A549 (cell line): Measurements from ENCODE around the gene ZNF821. TPM values are rescaled to one million over a fixed set of nuclear protein-coding genes. Genes with fewer than 3 reads are reported as not detected.
"Not testable (repeated sequence)": the region's sequence is repeated elsewhere in the genome, so short reads cannot be mapped to it uniquely, and the experiment has no call there.

ENCODE experiments used
- ATAC-seq, 2 experiments: fragments of 200-7000 bp in 1 of 2; fragments of >200 bp in 1 of 2; cut with Nextera tagmentation in 1 of 2; cut with Tn5 transposase in 1 of 2; 3 replicates each; pipeline versions ENCODE4 v1.8.0 to v1.9.1; 2018 to 2020; ENCODE audit warnings: mild to moderate bottlenecking in 1 of 2, moderate library complexity in 1 of 2
- CTCF ChIA-PET: fragments of 300-600 bp; sonication (Branson Sonifier 250); formaldehyde crosslinking; extraction: SDS; loops from one replicate; lab custom pipeline; 2021; ENCODE audit warnings: antibody characterized with exemption, inconsistent platforms; lab: Yijun Ruan, JAX
- POLR2A ChIA-PET: fragments of 350-600 bp; formaldehyde crosslinking; extraction: SDS; loops from one replicate; lab custom pipeline; 2021; ENCODE audit warnings: antibody characterized with exemption, inconsistent platforms; lab: Yijun Ruan, JAX
- DNase-seq, 2 experiments: peaks; one replicate each; pipeline versions ENCODE4 v3.0.0 to v3.0.0-alpha.2; 2011 to 2016; ENCODE audit warnings: low read depth in 1 of 2, low spot score in 1 of 2
- FAIRE-seq: peaks from 2 replicates; lab custom pipeline; 2011; peaks lifted over from hg19 to GRCh38; lab: Jason Lieb, UNC
- H3K27ac ChIP-seq, 2 experiments: fragments of >200 bp; sonication (Bioruptor Twin); formaldehyde crosslinking; 3 replicates each; pipeline ENCODE4 v1.5.1; 2016 to 2017
- H3K4me1 ChIP-seq: fragments of >200 bp; sonication (Bioruptor Twin); formaldehyde crosslinking; 3 replicates; pipeline ENCODE4 v1.6.1; 2016
- H3K4me2 ChIP-seq: fragments of >200 bp; sonication (Bioruptor Twin); formaldehyde crosslinking; 3 replicates; pipeline ENCODE4 v1.6.1; 2016
- H3K4me3 ChIP-seq: fragments of >200 bp; sonication (Bioruptor Twin); formaldehyde crosslinking; 3 replicates; pipeline ENCODE4 v1.5.1; 2016
- H3K9me3 ChIP-seq: fragments of >200 bp; sonication (Bioruptor Twin); formaldehyde crosslinking; 3 replicates; pipeline ENCODE4 v1.6.1; 2016
- CEBPB ChIP-seq, 2 experiments: fragments of >200 bp in 1 of 2; sonication (Bioruptor Twin) in 1 of 2; formaldehyde crosslinking in 1 of 2; IDR thresholded peaks; 2 replicates each; pipeline ENCODE4 v1.6.1; 2012 to 2016
- CHD2 ChIP-seq: fragments of 150-350 bp; IDR thresholded peaks from 2 replicates; pipeline ENCODE4 v1.6.1; 2014; ENCODE audit warnings: low read length; ENCODE audit not compliant: partially characterized antibody
- CTCF ChIP-seq: fragments of >200 bp; sonication (Bioruptor Twin); formaldehyde crosslinking; IDR thresholded peaks from 3 replicates; pipeline ENCODE4 v1.5.1; 2016
- E2F6 ChIP-seq: IDR thresholded peaks from 2 replicates; pipeline ENCODE4 v1.6.1; 2012; ENCODE audit warnings: low read depth, borderline replicate concordance
- EHF ChIP-seq: fragments of 250-450 bp; sonication (Bioruptor Pico); IDR thresholded peaks from 2 replicates; pipeline ENCODE4 v1.5.0; 2020; ENCODE audit warnings: mild to moderate bottlenecking
- ELK1 ChIP-seq: fragments of 150-350 bp; IDR thresholded peaks from 2 replicates; pipeline ENCODE4 v1.6.1; 2014; ENCODE audit warnings: low read depth, mild to moderate bottlenecking, low read length
- FOSB ChIP-seq: fragments of 250-450 bp; sonication (Bioruptor Pico); IDR thresholded peaks from 2 replicates; pipeline ENCODE4 v1.5.0; 2020; ENCODE audit warnings: mild to moderate bottlenecking, moderate library complexity
- FOSL2 ChIP-seq, 2 experiments: fragments of 450-650 bp in 1 of 2; fragments of >200 bp in 1 of 2; sonication (Bioruptor Twin) in 1 of 2; formaldehyde crosslinking; IDR thresholded peaks; 2 replicates each; pipeline versions ENCODE4 v1.5.0 to v1.6.1; 2016 to 2020; ENCODE audit warnings: mild to moderate bottlenecking in 1 of 2, moderate library complexity in 1 of 2
- HDAC2 ChIP-seq: fragments of 200-600 bp; sonication (generic); IDR thresholded peaks from 2 replicates; pipeline ENCODE4 v1.6.1; 2016
- HES2 ChIP-seq: fragments of >200 bp; sonication (Bioruptor Twin); formaldehyde crosslinking; IDR thresholded peaks from 2 replicates; pipeline ENCODE4 v1.6.1; 2016
- HEYL ChIP-seq: fragments of 250-450 bp; sonication (Bioruptor Pico); IDR thresholded peaks from 2 replicates; pipeline ENCODE4 v1.8.0; 2021; ENCODE audit warnings: mild to moderate bottlenecking, moderate library complexity
- HOXB13 ChIP-seq: fragments of 250-450 bp; sonication (Bioruptor Pico); IDR thresholded peaks from 2 replicates; pipeline ENCODE4 v1.5.0; 2020; ENCODE audit warnings: low read depth, mild to moderate bottlenecking, moderate library complexity
- MAX ChIP-seq: IDR thresholded peaks from 2 replicates; pipeline ENCODE4 v1.6.1; 2012
- MAZ ChIP-seq: fragments of 150-350 bp; IDR thresholded peaks from 2 replicates; pipeline ENCODE4 v1.6.1; 2014; ENCODE audit warnings: antibody characterized with exemption, low read depth, low read length, borderline replicate concordance
- NFE2L2 ChIP-seq: fragments of 150-350 bp; conservative IDR thresholded peaks from 2 replicates; pipeline ENCODE4 v1.6.1; 2014; ENCODE audit warnings: low read length
- NPAS2 ChIP-seq: fragments of 250-450 bp; sonication (Bioruptor Pico); IDR thresholded peaks from 2 replicates; pipeline ENCODE4 v1.8.0; 2022; ENCODE audit warnings: mild to moderate bottlenecking, moderate library complexity, borderline replicate concordance
- PBX3 ChIP-seq: IDR thresholded peaks from 2 replicates; pipeline ENCODE4 v1.6.1; 2012
- POLR2A ChIP-seq: IDR thresholded peaks from 2 replicates; pipeline ENCODE4 v1.6.1; 2012; ENCODE audit warnings: mild to moderate bottlenecking, low read length
- RARB ChIP-seq: fragments of 250-450 bp; sonication (Bioruptor Pico); IDR thresholded peaks from 2 replicates; pipeline ENCODE4 v1.8.0; 2021; ENCODE audit warnings: mild to moderate bottlenecking, moderate library complexity
- RCOR1 ChIP-seq: fragments of 150-350 bp; IDR thresholded peaks from 2 replicates; pipeline ENCODE4 v1.6.1; 2014; ENCODE audit warnings: antibody characterized with exemption, low read length, low read depth
- SMC3 ChIP-seq: fragments of >200 bp; sonication (Bioruptor Twin); formaldehyde crosslinking; IDR thresholded peaks from 3 replicates; pipeline ENCODE4 v1.6.1; 2018; ENCODE audit warnings: inconsistent platforms
- TFCP2L1 ChIP-seq: fragments of 250-450 bp; sonication (Bioruptor Pico); IDR thresholded peaks from 2 replicates; pipeline ENCODE4 v1.5.0; 2021; ENCODE audit warnings: mild to moderate bottlenecking
- USF2 ChIP-seq: fragments of 450-650 bp; IDR thresholded peaks from 2 replicates; pipeline ENCODE4 v1.6.1; 2014; ENCODE audit warnings: antibody characterized with exemption
- ZC3H11A ChIP-seq: fragments of 450-650 bp; IDR thresholded peaks from 2 replicates; pipeline ENCODE4 v1.6.1; 2014; ENCODE audit warnings: antibody characterized with exemption, mild to moderate bottlenecking
- WGBS: methylation state at CpG from one replicate; pipeline ENCODE4 v1.1.6; 2017; ENCODE audit errors: missing lambda C conversion rate; 5-methylcytosine and 5-hydroxymethylcytosine counted together
- polyA plus RNA-seq, 4 experiments: library from polyadenylated mRNA; depleted of rRNA in 3 of 4; stranded (reverse); fragments of >200 nt; fragmentation: RNase III in 1 of 4; extraction: RNeasy Plus Mini Kit Qiagen cat#74134 plus additional on column Dnase treatment in 1 of 4; gene quantifications; 2 replicates in 3 of 4; 3 replicates in 1 of 4; pipeline ENCODE4 v1.2.3, GENCODE V29; 2011 to 2017

The ZNF821 gene
- polyA plus RNA-seq, 2 of the 4 experiments (the other 2 are of a cell fraction) = 3.8 to 4.5 TPM

GRCh38 chr16:71826533-71827017 is 57.4 kb downstream of the ZNF821 start:
- no peak overlapping the region for H3K27ac ChIP-seq
- CTCF ChIA-PET = no interaction called here
- no peak for DNase-seq
- no peak for FAIRE-seq
- no peak overlapping the region for H3K4me2 ChIP-seq
- TF ChIP-seq USF2 = no peak
- TF ChIP-seq HES2 = no peak
- no peak for TF ChIP-seq NFE2L2
- no peak for TF ChIP-seq FOSB (CRISPR knock-in tag)
- TF ChIP-seq MAX = no peak
- TF ChIP-seq MAZ = no peak
- no peak for TF ChIP-seq CTCF
- no peak for TF ChIP-seq ZC3H11A
- TF ChIP-seq CHD2 = no peak
- no peak for TF ChIP-seq POLR2A
- no peak for TF ChIP-seq RARB
- no peak for TF ChIP-seq ELK1
- TF ChIP-seq, all 56 proteins: peak for 0
- no peak for ATAC-seq
- Histone ChIP-seq H3K4me3 (no peak overlapping the region), H3K9me3 (no peaks in the 10 kb centered on the region), H3K4me1 (no peaks in the 10 kb centered on the region)
- POLR2A ChIA-PET = no interaction called here
- WGBS = 71% methylated on average over 5 of the region's 5 CpGs

- POLR2A ChIA-PET, H3K4me3 ChIP-seq, DNase-seq, ATAC-seq, H3K9me3 ChIP-seq, FAIRE-seq, H3K4me1 ChIP-seq: not testable (repeated sequence)
- 78% methylated on average over 10 of the region's 10 CpGs for WGBS
- Histone ChIP-seq H3K27ac (peak overlapping the region in 1 of 2 experiments; percentile 51; a peak in 1 of 6 replicates), H3K4me2 (peak overlapping the region; percentile 55)
- CTCF ChIA-PET = interaction anchor here (1.0 kb wide), 1 partner anchor 66 kb away, joined by 3 read pairs; no protein-coding TSS in a partner anchor
Measured at GRCh38 chr16:71817155-71817500, 66.9 kb downstream of the ZNF821 start.

- Histone ChIP-seq H3K9me3 (no peaks in the 10 kb centered on the region), H3K27ac (no peak overlapping the region), H3K4me3 (no peak overlapping the region), H3K4me1 (peaks cover 16% of the 10 kb centered on the region), H3K4me2 (no peak overlapping the region)
- FAIRE-seq (no peak), ATAC-seq (no peak), DNase-seq (no peak)
- 84% methylated on average over 5 of the region's 5 CpGs for WGBS
- CTCF ChIA-PET = interaction anchor here (0.6 to 2.3 kb wide), 2 partner anchors 71 to 85 kb away, joined by 6 to 9 read pairs; no protein-coding TSS in a partner anchor
- POLR2A ChIA-PET = no interaction called here
- TF ChIP-seq PBX3 (no peak), HDAC2 (no peak), TFCP2L1 (CRISPR knock-in tag) (no peak), CEBPB (IDR thresholded peaks at IDR 0.05) (no peak), RCOR1 (no peak), EHF (no peak), ZC3H11A (no peak), HEYL (no peak), NPAS2 (CRISPR knock-in tag) (no peak), HOXB13 (CRISPR knock-in tag) (no peak), CHD2 (no peak), E2F6 (no peak), HES2 (no peak), FOSL2 (IDR thresholded peaks at IDR 0.05) (no peak), FOSL2 (CRISPR knock-in tag; IDR thresholded peaks at IDR 0.05) (no peak), SMC3 (no peak)
Measured at GRCh38 chr16:71811261-71811803, 72.7 kb downstream of the ZNF821 start.

GRCh38 chr16:71810155-71810530 is 73.8 kb downstream of the ZNF821 start:
- not testable (repeated sequence) for H3K4me2 ChIP-seq, DNase-seq
- H3K27ac ChIP-seq = peak overlapping the region in 1 of 2 experiments; percentile 99; a peak in 3 of 6 replicates

More at GRCh38 chr16:71810155-71810530, 73.8 kb downstream of the ZNF821 start:
- H3K4me3 ChIP-seq, POLR2A ChIA-PET, ATAC-seq, H3K9me3 ChIP-seq, FAIRE-seq: not testable (repeated sequence)
- peaks cover 20% of the 10 kb centered on the region for H3K4me1 ChIP-seq
- CTCF ChIA-PET = interaction anchor here (2.3 kb wide), 1 partner anchor 72 kb away, joined by 9 read pairs; no protein-coding TSS in a partner anchor
- 98% methylated on average over 11 of the region's 11 CpGs for WGBS
